Gastroesophageal sphincter (tissue), 4 donors: ENCODE measurements around the gene PCGF3. TPM values are rescaled to one million over a fixed set of nuclear protein-coding genes. Genes with fewer than 3 reads are reported as not detected.

Source experiments
- ATAC-seq: fragments of 150-250 bp; one replicate; pipeline ENCODE4 v1.9.1; 2016; ENCODE audit warnings: mild to moderate bottlenecking, moderate library complexity
- H3K27ac ChIP-seq, 4 donors: fragments of 200-600 bp; sonication (generic) in 3 of 4; 1 replicate in 3 of 4; 2 replicates in 1 of 4; pipeline ENCODE4 v1.5.1; 2016 to 2019
- H3K27me3 ChIP-seq: fragments of 200-600 bp; sonication (generic); one replicate; pipeline ENCODE4 v1.5.1; 2019
- H3K36me3 ChIP-seq, 2 donors: fragments of 200-600 bp; sonication (generic); one replicate each; pipeline ENCODE4 v1.5.1; 2019; ENCODE audit warnings: control low read depth in 1 of 2
- H3K4me1 ChIP-seq, 3 donors: fragments of 200-600 bp; sonication (generic); 1 replicate in 2 of 3; 2 replicates in 1 of 3; pipeline ENCODE4 v1.5.1; 2016 to 2019; ENCODE audit warnings: control low read depth in 2 of 3
- H3K4me3 ChIP-seq, 2 donors: fragments of 200-600 bp; sonication (generic); one replicate each; pipeline ENCODE4 v1.5.1; 2019; ENCODE audit warnings: mild to moderate bottlenecking in 1 of 2, moderate library complexity in 1 of 2
- H3K9me3 ChIP-seq, 3 donors: fragments of 200-600 bp; sonication (generic); one replicate each; pipeline ENCODE4 v1.5.1; 2017 to 2019; ENCODE audit warnings: control low read depth in 2 of 3
- CTCF ChIP-seq, 4 experiments: fragments of 200-600 bp in 2 of 4; fragments of 450-650 bp in 2 of 4; sonication (generic) in 1 of 4; IDR thresholded peaks; one replicate each; pipeline ENCODE4 v1.5.1; 2017 to 2019; ENCODE audit warnings: antibody characterized with exemption in 4 of 4, mild to moderate bottlenecking in 2 of 4, moderate library complexity in 2 of 4
- EP300 ChIP-seq: sonication (generic); formaldehyde crosslinking; IDR thresholded peaks from one replicate; pipeline ENCODE4 v1.6.1; 2017; ENCODE audit warnings: antibody characterized with exemption, mild to moderate bottlenecking
- POLR2A ChIP-seq, 2 donors: fragments of 450-650 bp; IDR thresholded peaks; one replicate each; pipeline ENCODE4 v1.6.1; 2017; ENCODE audit warnings: antibody characterized with exemption in 2 of 2, mild to moderate bottlenecking in 2 of 2, moderate library complexity in 1 of 2
- POLR2AphosphoS5 ChIP-seq: sonication (generic); formaldehyde crosslinking; IDR thresholded peaks from one replicate; pipeline ENCODE4 v1.6.1; 2017; ENCODE audit warnings: antibody characterized with exemption
- WGBS, 2 donors: methylation state at CpG; one replicate each; pipeline ENCODE4 v1.1.5; 2018; ENCODE audit warnings: low coverage in 1 of 2; 5-methylcytosine and 5-hydroxymethylcytosine counted together
- total RNA-seq, 4 donors: library from RNA; depleted of rRNA; stranded (reverse); fragments of >200 nt; gene quantifications; one replicate each; pipeline ENCODE4 v1.1.0, GENCODE V29; 2016

The PCGF3 gene
- total RNA-seq, 4 donors from 2014 or later: 24.4 to 46.5 (median 40.7) TPM

GRCh38 chr4:712916-713632, 7.4 kb downstream of the PCGF3 start:
- no peaks in the 10 kb centered on the region for H3K9me3 ChIP-seq
- H3K27ac ChIP-seq: no peak overlapping the region
- peaks cover 0 to 12% of the 10 kb centered on the region in 2 donors for H3K36me3 ChIP-seq
- H3K4me1 ChIP-seq: peaks cover 2 to 29% (median 5%) of the 10 kb centered on the region in 3 donors
- 88 to 94% methylated on average over 1 to 2 of the region's 9 CpGs for WGBS, 2 donors
- no peak overlapping the region for H3K4me3 ChIP-seq
- H3K27me3 ChIP-seq: no peaks in the 10 kb centered on the region
- no peak for TF ChIP-seq POLR2AphosphoS5
- TF ChIP-seq CTCF (IDR thresholded peaks at IDR 0.05): no peak
- no peak for TF ChIP-seq EP300
- TF ChIP-seq POLR2A (IDR thresholded peaks at IDR 0.05): no peak
- ATAC-seq: no peak

GRCh38 chr4:714087-714486, 8.5 kb downstream of the PCGF3 start:
- Histone ChIP-seq H3K27me3 (no peaks in the 10 kb centered on the region), H3K4me1 (peaks cover 0 to 29% (median 0%) of the 10 kb centered on the region in 3 donors), H3K36me3 (peaks cover 0 to 12% of the 10 kb centered on the region in 2 donors), H3K27ac (no peak overlapping the region), H3K9me3 (no peaks in the 10 kb centered on the region), H3K4me3 (no peak overlapping the region)
- WGBS, 2 donors: 90 to 98% methylated on average over 6 to 7 of the region's 18 CpGs
- no peak for TF ChIP-seq POLR2AphosphoS5
- TF ChIP-seq EP300: no peak
- no peak for TF ChIP-seq CTCF (IDR thresholded peaks at IDR 0.05)
- TF ChIP-seq POLR2A (IDR thresholded peaks at IDR 0.05): no peak
- ATAC-seq: no peak

- no peak for ATAC-seq
- Histone ChIP-seq H3K4me1 (peaks cover 0 to 37% (median 0%) of the 10 kb centered on the region in 3 donors), H3K9me3 (no peaks in the 10 kb centered on the region), H3K27ac (no peak overlapping the region), H3K36me3 (peaks cover 0 to 18% of the 10 kb centered on the region in 2 donors), H3K4me3 (no peak overlapping the region), H3K27me3 (no peaks in the 10 kb centered on the region)
- TF ChIP-seq CTCF (IDR thresholded peaks at IDR 0.05) (no peak), EP300 (no peak), POLR2A (IDR thresholded peaks at IDR 0.05) (no peak), POLR2AphosphoS5 (no peak)
- 63% methylated on average over 2 of the region's 34 CpGs; no CpG with 5 or more reads in 1 of the 2 donors for WGBS, 2 donors
Measured at GRCh38 chr4:717601-718320, 12.1 kb downstream of the PCGF3 start.

GRCh38 chr4:718460-718859, 12.8 kb downstream of the PCGF3 start:
- no peak overlapping the region for H3K4me3 ChIP-seq
- no peaks in the 10 kb centered on the region for H3K9me3 ChIP-seq
- TF ChIP-seq EP300 (no peak), CTCF (IDR thresholded peaks at IDR 0.05) (no peak), POLR2AphosphoS5 (no peak)
- no peak for ATAC-seq
- H3K27ac ChIP-seq: no peak overlapping the region
- 63 to 80% methylated on average over 1 to 6 of the region's 8 CpGs for WGBS, 2 donors
- H3K27me3 ChIP-seq: no peaks in the 10 kb centered on the region
- H3K36me3 ChIP-seq: peaks cover 0 to 25% of the 10 kb centered on the region in 2 donors
- peaks cover 0 to 37% (median 0%) of the 10 kb centered on the region in 3 donors for H3K4me1 ChIP-seq
